ENCODE measurements around the gene PDXDC1.
"Not testable (repeated sequence)": the region's sequence is repeated elsewhere in the genome, so short reads cannot be mapped to it uniquely, and the experiment has no call there.

DNA sequence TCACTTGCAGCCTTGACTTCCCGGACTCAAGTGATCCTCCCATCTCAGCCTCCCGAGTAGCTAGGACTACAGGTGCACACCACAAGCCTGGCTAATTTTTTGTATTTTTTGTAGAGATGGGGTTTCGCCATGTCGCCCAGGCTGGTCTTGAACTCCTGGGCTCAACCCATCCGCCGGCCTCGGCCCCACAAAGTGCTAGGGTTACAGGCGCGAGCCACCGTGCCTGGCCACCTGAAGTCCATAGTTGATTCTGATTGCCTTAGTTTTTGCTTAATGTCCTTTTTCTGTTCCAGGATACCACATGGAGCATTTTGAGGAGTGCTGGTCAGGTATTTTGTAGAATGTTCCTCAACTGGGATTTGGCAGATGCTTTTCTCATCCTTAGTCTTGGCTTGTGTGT lies 185.7 kb downstream of the PDXDC1 start:
- TF ChIP-seq, protein P1, sequence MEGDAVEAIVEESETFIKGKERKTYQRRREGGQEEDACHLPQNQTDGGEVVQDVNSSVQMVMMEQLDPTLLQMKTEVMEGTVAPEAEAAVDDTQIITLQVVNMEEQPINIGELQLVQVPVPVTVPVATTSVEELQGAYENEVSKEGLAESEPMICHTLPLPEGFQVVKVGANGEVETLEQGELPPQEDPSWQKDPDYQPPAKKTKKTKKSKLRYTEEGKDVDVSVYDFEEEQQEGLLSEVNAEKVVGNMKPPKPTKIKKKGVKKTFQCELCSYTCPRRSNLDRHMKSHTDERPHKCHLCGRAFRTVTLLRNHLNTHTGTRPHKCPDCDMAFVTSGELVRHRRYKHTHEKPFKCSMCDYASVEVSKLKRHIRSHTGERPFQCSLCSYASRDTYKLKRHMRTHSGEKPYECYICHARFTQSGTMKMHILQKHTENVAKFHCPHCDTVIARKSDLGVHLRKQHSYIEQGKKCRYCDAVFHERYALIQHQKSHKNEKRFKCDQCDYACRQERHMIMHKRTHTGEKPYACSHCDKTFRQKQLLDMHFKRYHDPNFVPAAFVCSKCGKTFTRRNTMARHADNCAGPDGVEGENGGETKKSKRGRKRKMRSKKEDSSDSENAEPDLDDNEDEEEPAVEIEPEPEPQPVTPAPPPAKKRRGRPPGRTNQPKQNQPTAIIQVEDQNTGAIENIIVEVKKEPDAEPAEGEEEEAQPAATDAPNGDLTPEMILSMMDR (IDR thresholded peaks at IDR 0.05; ENCODE audit: insufficient read depth, low read depth, low read length): not testable (repeated sequence)
- TF ChIP-seq EZH2 (IDR thresholded peaks at IDR 0.05; ENCODE audit: insufficient read depth, low read length): not testable (repeated sequence)

Measured in astrocyte (in vitro differentiated cells and primary cell).